Stimulated activated CD4-positive, alpha-beta T cell treated with anti-CD3 and anti-CD28 coated beads, Interleukin-4, amount 100 ng/mL, for 1 hour (primary cell): Measurements from ENCODE around the gene NLE1.

ENCODE experiments used
- DNase-seq: peaks from one replicate; pipeline ENCODE4 v3.0.0-alpha.2; 2020

NLE1 gene

DNA sequence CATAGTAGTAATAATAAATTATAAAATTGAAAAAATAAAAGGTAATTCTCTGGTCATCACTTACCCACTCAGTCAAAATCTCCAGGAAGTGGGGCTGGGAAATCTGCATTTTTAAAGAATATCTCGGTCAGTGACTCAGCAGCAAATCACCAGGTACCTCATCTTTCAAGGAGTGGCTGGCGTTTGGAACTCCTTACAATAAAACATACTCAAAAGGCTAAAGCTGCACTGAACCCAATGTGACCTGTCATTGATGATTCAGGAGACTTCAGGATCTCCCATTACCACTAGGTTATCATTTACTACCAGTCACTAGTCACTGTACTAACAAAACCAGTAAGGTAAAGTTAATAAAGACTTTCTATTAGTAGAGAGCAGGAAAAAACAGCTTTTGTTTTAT is 57.1 kb downstream of the NLE1 start:
- no peak for DNase-seq

DNA sequence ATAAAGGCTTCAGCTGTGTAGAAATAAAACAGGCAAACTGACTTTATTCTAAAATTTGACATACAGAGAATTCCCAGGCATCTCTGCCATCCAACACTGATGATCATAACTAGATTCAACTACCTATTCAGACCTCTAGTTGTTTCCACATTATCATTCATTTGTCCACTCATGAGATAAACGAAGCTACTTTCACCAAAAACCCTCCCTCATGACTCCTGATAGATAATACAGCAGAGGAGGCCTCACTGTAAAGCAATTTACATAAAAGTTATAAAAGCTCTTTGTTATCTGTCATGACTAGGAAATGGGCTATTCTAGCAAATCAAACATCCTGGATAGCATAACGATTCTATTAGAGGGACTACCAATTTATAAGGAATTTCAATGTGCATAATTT is 59.0 kb downstream of the NLE1 start:
- DNase-seq: no peak

DNA sequence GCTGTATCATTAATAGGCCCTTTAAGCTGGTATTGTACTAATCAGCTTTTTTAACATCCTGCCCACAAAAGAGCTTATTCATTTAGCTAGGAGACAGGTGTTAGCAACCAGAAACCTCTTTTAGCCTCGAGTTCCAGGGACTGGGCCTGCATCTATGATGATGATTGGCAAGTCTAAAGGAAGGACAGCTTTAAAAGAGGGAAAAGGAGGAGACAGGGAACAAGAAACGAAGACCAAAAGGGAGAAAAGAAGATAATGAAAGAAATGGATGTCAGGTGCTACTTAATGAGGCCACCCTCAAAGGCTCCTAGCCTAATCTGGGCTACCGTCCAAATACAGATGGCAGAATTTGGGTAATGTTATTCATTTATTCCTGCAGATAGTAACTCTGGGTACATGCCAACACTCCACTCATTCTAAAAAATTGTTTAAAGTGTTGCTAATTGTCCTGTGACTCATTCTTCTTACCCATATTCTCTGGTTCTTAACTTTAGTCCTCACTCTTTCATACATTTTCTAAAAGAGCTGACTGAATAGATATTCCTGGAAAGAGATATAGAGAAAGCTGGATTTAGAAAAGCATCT is 59.9 kb downstream of the NLE1 start:
- DNase-seq: no peak

DNA sequence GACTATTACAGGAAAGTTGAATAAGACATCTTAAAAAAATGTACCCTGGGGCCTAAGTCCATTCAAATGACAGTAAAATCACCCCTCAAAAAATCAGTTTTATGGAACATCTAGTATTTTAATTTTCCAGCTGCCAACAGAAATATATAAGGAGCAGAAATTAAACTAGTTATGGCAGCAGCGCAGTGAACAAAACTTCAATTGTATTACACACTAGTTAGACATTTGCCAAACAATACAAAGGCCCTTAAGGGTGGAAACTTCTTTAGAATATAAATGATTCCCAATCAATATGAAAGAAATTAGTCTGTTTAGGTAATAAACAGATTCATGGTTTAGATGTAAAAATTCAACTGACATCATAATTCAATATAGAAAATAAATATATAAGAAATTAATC is 60.5 kb downstream of the NLE1 start:
- no peak for DNase-seq

DNA sequence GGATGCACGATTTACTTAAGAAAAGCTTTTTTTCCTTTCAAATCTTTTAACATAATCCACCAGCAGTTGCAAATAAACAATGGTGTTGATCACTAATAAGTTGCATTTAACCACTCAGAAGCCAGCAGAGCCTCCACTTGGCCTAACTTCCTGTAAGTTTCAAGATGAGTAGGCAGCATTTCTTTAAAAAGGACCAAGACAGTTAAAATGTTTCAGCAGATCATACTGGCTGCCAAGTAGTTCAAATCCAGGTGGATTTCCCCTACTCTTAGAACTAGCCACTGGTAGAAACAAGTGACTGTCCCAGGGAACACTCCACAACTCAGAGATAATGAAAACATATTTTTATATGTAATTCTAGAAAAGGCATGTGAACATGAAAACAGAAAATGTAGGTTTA is 61.6 kb downstream of the NLE1 start:
- DNase-seq: no peak

DNA sequence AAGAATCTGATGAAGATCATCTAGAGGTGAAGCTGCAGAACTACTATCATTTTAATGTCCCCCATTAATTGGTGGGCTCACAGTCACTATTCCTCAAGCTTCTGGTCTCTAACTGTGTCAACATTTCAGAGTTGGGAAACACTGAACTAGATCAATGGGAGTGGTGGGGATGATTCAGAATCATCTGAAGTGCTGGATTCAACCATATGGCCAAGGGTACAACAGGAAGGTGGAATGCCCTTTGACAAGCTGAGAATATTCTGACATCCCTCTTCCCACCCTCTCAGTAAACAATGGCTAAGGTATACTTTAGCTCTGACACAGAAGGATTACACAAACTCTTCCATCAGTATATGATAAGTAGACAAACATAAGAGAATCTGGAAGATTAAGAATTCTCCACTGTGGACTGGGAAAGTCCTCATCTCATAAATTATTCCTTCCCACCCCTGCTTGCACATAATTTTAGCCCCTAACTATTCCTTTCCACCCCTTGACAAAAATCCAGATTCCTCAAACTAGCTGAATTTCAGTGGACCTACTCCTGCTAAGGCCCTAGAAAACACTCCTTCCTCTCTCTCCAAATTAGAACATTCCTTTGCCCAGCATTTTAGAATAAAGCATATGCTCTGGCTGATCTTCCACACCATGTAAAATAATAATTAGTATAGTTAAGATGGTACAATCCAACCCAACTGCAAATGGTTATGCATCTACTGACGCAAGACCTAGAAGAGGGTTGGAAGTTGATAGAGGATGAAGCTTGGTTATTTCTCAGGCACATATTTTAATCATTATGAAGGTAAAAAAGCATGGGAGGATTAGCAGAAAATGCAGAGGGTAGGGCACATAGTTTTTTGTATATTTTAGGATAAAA is 62.3 kb downstream of the NLE1 start:
- no peak for DNase-seq
